ENCODE measurements around the gene CPNE6.

DNA sequence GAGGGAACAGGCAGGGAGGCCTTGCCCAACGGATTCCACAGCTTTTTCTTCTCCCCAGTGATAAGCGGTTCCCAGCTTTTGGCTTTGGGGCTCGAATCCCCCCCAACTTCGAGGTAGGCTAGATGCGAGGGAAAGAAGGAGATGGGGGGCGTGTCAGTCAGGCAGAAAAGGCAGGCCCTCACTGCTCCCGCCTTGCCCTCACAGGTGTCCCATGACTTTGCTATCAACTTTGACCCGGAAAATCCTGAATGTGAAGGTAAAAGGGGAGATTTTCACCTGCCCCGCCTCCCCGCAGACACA is 4.9 kb downstream of the CPNE6 start:
- TF ChIP-seq EP300 (IDR thresholded peaks at IDR 0.05), result no peak
- TF ChIP-seq POLR2AphosphoS5 (IDR thresholded peaks at IDR 0.05), result no peak
- no peak for TF ChIP-seq POLR2A (IDR thresholded peaks at IDR 0.05)
- TF ChIP-seq, protein P1, sequence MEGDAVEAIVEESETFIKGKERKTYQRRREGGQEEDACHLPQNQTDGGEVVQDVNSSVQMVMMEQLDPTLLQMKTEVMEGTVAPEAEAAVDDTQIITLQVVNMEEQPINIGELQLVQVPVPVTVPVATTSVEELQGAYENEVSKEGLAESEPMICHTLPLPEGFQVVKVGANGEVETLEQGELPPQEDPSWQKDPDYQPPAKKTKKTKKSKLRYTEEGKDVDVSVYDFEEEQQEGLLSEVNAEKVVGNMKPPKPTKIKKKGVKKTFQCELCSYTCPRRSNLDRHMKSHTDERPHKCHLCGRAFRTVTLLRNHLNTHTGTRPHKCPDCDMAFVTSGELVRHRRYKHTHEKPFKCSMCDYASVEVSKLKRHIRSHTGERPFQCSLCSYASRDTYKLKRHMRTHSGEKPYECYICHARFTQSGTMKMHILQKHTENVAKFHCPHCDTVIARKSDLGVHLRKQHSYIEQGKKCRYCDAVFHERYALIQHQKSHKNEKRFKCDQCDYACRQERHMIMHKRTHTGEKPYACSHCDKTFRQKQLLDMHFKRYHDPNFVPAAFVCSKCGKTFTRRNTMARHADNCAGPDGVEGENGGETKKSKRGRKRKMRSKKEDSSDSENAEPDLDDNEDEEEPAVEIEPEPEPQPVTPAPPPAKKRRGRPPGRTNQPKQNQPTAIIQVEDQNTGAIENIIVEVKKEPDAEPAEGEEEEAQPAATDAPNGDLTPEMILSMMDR (IDR thresholded peaks at IDR 0.05), result no peak

Data from suprapubic skin (tissue), 4 donors.